HEK293 (cell line): ENCODE results near the gene C19orf12.

Experiments used
- BCL11A ChIP-seq: fragments of 450-650 bp; formaldehyde crosslinking; IDR thresholded peaks from 2 replicates; pipeline ENCODE4 v1.5.1; 2016; ENCODE audit warnings: low read depth, missing biosample characterization, missing genetic modification characterization
- GLIS1 ChIP-seq: fragments of 450-650 bp; formaldehyde crosslinking; IDR thresholded peaks from 2 replicates; pipeline ENCODE4 v1.5.1; 2016; ENCODE audit warnings: missing biosample characterization, missing genetic modification characterization
- INSM2 ChIP-seq: fragments of 450-650 bp; formaldehyde crosslinking; IDR thresholded peaks from 2 replicates; pipeline ENCODE4 v1.5.1; 2016; ENCODE audit warnings: missing biosample characterization, missing genetic modification characterization
- KLF9 ChIP-seq: fragments of 450-650 bp; formaldehyde crosslinking; IDR thresholded peaks from 2 replicates; pipeline ENCODE4 v1.5.1; 2016; ENCODE audit warnings: missing biosample characterization, missing genetic modification characterization, low read depth
- PATZ1 ChIP-seq: fragments of 450-650 bp; formaldehyde crosslinking; IDR thresholded peaks from 2 replicates; pipeline ENCODE4 v1.5.1; 2016; ENCODE audit warnings: missing biosample characterization, missing genetic modification characterization
- PRDM4 ChIP-seq: fragments of 450-650 bp; formaldehyde crosslinking; IDR thresholded peaks from 2 replicates; pipeline ENCODE4 v1.5.1; 2017; ENCODE audit warnings: missing biosample characterization, missing genetic modification characterization
- SCRT1 ChIP-seq: fragments of 450-650 bp; formaldehyde crosslinking; IDR thresholded peaks from 2 replicates; pipeline ENCODE4 v1.5.1; 2016; ENCODE audit warnings: missing biosample characterization, missing genetic modification characterization, borderline replicate concordance
- SETDB1 ChIP-seq: IDR thresholded peaks from one replicate; pipeline ENCODE4 v1.6.1; 2017; ENCODE audit warnings: mild to moderate bottlenecking, low read length, moderate library complexity, mixed read lengths; ENCODE audit not compliant: insufficient read length
- ZBTB17 ChIP-seq: fragments of 450-650 bp; formaldehyde crosslinking; IDR thresholded peaks from 2 replicates; pipeline ENCODE4 v1.5.1; 2016; ENCODE audit warnings: missing biosample characterization, missing genetic modification characterization
- ZBTB49 ChIP-seq: fragments of 450-650 bp; formaldehyde crosslinking; IDR thresholded peaks from 2 replicates; pipeline ENCODE4 v1.5.1; 2016; ENCODE audit warnings: missing biosample characterization, missing genetic modification characterization, low read depth
- ZEB2 ChIP-seq: fragments of 450-650 bp; formaldehyde crosslinking; IDR thresholded peaks from 2 replicates; pipeline ENCODE4 v1.5.1; 2016; ENCODE audit warnings: missing biosample characterization, missing genetic modification characterization
- ZNF138 ChIP-seq: fragments of 450-650 bp; formaldehyde crosslinking; IDR thresholded peaks from 2 replicates; pipeline ENCODE4 v1.5.1; 2016; ENCODE audit warnings: missing biosample characterization, missing genetic modification characterization, borderline replicate concordance
- ZNF140 ChIP-seq: fragments of 450-650 bp; formaldehyde crosslinking; IDR thresholded peaks from 2 replicates; pipeline ENCODE4 v1.5.1; 2016; ENCODE audit warnings: missing biosample characterization, missing genetic modification characterization
- ZNF157 ChIP-seq: fragments of 450-650 bp; formaldehyde crosslinking; IDR thresholded peaks from 2 replicates; pipeline ENCODE4 v1.5.1; 2016; ENCODE audit warnings: missing biosample characterization, missing genetic modification characterization
- ZNF175 ChIP-seq: fragments of 450-650 bp; formaldehyde crosslinking; IDR thresholded peaks from 2 replicates; pipeline ENCODE4 v1.5.1; 2016; ENCODE audit warnings: missing biosample characterization, missing genetic modification characterization
- ZNF18 ChIP-seq: fragments of 450-650 bp; formaldehyde crosslinking; IDR thresholded peaks from 2 replicates; pipeline ENCODE4 v1.5.1; 2016; ENCODE audit warnings: missing biosample characterization, missing genetic modification characterization
- ZNF202 ChIP-seq: fragments of 450-650 bp; formaldehyde crosslinking; IDR thresholded peaks from 2 replicates; pipeline ENCODE4 v1.5.1; 2016; ENCODE audit warnings: missing biosample characterization, missing genetic modification characterization, borderline replicate concordance
- ZNF510 ChIP-seq: fragments of 450-650 bp; formaldehyde crosslinking; IDR thresholded peaks from 2 replicates; pipeline ENCODE4 v1.5.1; 2018; ENCODE audit warnings: mild to moderate bottlenecking, missing genetic modification characterization, missing biosample characterization; ENCODE audit not compliant: insufficient replicate concordance
- ZNF521 ChIP-seq: fragments of 450-650 bp; formaldehyde crosslinking; IDR thresholded peaks from 2 replicates; pipeline ENCODE4 v1.5.1; 2017; ENCODE audit warnings: missing biosample characterization, mild to moderate bottlenecking, missing genetic modification characterization
- ZNF548 ChIP-seq: fragments of 450-650 bp; formaldehyde crosslinking; IDR thresholded peaks from 2 replicates; pipeline ENCODE4 v1.5.1; 2016; ENCODE audit warnings: missing biosample characterization, missing genetic modification characterization
- ZNF549 ChIP-seq: fragments of 450-650 bp; IDR thresholded peaks from 2 replicates; pipeline ENCODE4 v1.5.1; 2018; ENCODE audit warnings: missing biosample characterization, missing genetic modification characterization, mild to moderate bottlenecking, inconsistent platforms, moderate library complexity
- ZNF621 ChIP-seq: fragments of 450-650 bp; formaldehyde crosslinking; IDR thresholded peaks from 2 replicates; pipeline ENCODE4 v1.5.1; 2017; ENCODE audit warnings: missing biosample characterization, missing genetic modification characterization
- ZNF654 ChIP-seq: fragments of 450-650 bp; formaldehyde crosslinking; IDR thresholded peaks from 2 replicates; pipeline ENCODE4 v1.5.1; 2016; ENCODE audit warnings: low read depth, missing biosample characterization, missing genetic modification characterization
- ZNF664 ChIP-seq: fragments of 450-650 bp; formaldehyde crosslinking; IDR thresholded peaks from 2 replicates; pipeline ENCODE4 v1.5.1; 2016; ENCODE audit warnings: missing biosample characterization, missing genetic modification characterization
- ZNF830 ChIP-seq: fragments of 450-650 bp; IDR thresholded peaks from 2 replicates; pipeline ENCODE4 v1.5.0; 2018; ENCODE audit warnings: missing biosample characterization, missing genetic modification characterization, low read depth, mild to moderate bottlenecking, moderate library complexity
- ZSCAN18 ChIP-seq: fragments of 450-650 bp; formaldehyde crosslinking; IDR thresholded peaks from 2 replicates; pipeline ENCODE4 v1.5.1; 2016; ENCODE audit warnings: missing biosample characterization, missing genetic modification characterization
- ZXDB ChIP-seq: fragments of 450-650 bp; formaldehyde crosslinking; IDR thresholded peaks from 2 replicates; pipeline ENCODE4 v1.5.1; 2016; ENCODE audit warnings: missing biosample characterization, missing genetic modification characterization

C19orf12 gene

GRCh38 chr19:29694669-29695627, 20.1 kb downstream of the C19orf12 start (continued):
- 0 out of 2 replicates have a peak, but pooled peaks have one; percentile 36 for TF ChIP-seq ZNF157 (tag by site-specific recombination)
- TF ChIP-seq ZBTB49 (tag by site-specific recombination), result no peak
- no peak for TF ChIP-seq ZNF18 (tag by site-specific recombination)
- no peak for TF ChIP-seq ZNF548 (tag by site-specific recombination)
- no peak for TF ChIP-seq KLF9 (tag by site-specific recombination)
- TF ChIP-seq ZNF138 (tag by site-specific recombination), result no peak
- TF ChIP-seq GLIS1 (tag by site-specific recombination), result peak; percentile 35; the same call in 1 of the 2 replicates
- no peak for TF ChIP-seq ZSCAN18 (tag by site-specific recombination)
- TF ChIP-seq ZNF621 (tag by site-specific recombination), result no peak
- TF ChIP-seq ZNF549 (tag by site-specific recombination), result no peak
- no peak for TF ChIP-seq ZNF140 (tag by site-specific recombination)
- no peak for TF ChIP-seq SCRT1
- TF ChIP-seq SETDB1, result no peak
- TF ChIP-seq ZEB2, result peak; percentile 98
- TF ChIP-seq ZNF654, result peak; percentile 89
- no peak for TF ChIP-seq ZNF830 (tag by site-specific recombination)
- no peak for TF ChIP-seq ZNF664 (tag by site-specific recombination)
- no peak for TF ChIP-seq ZNF175 (tag by site-specific recombination)
- no peak for TF ChIP-seq ZNF521 (tag by site-specific recombination)
- TF ChIP-seq ZNF202 (tag by site-specific recombination), result 0 out of 2 replicates have a peak, but pooled peaks have one; percentile 4
- 0 out of 2 replicates have a peak, but pooled peaks have one; percentile 28 for TF ChIP-seq ZXDB
- TF ChIP-seq ZBTB17 (tag by site-specific recombination), result peak; percentile 99
- 0 out of 2 replicates have a peak, but pooled peaks have one; percentile 12 for TF ChIP-seq BCL11A (tag by site-specific recombination)
- TF ChIP-seq INSM2 (tag by site-specific recombination), result peak; percentile 35; the same call in 1 of the 2 replicates
- no peak for TF ChIP-seq ZNF510 (tag by site-specific recombination)
- no peak for TF ChIP-seq PRDM4 (tag by site-specific recombination)
- TF ChIP-seq PATZ1 (tag by site-specific recombination), result no peak
